NCI-H1436 (cell line): ENCODE measurements around the gene MAP3K3.

Experiments used
- DNase-seq: peaks from one replicate; lab custom pipeline; 2025; lab: John Stamatoyannopoulos, UW

The MAP3K3 gene

GRCh38 chr17:63622574-63623390, 565 bp downstream of the MAP3K3 start:
- peak; percentile 13 for DNase-seq

GRCh38 chr17:63623786-63624530, 1.7 kb downstream of the MAP3K3 start:
- DNase-seq: no peak

- no peak for DNase-seq
Measured at GRCh38 chr17:63624531-63624880, 2.3 kb downstream of the MAP3K3 start.

- DNase-seq: no peak
Measured at GRCh38 chr17:63626551-63627180, 4.4 kb downstream of the MAP3K3 start.

- no peak for DNase-seq
Measured at GRCh38 chr17:63629627-63630026, 7.4 kb downstream of the MAP3K3 start.

GRCh38 chr17:63631062-63631461, 8.8 kb downstream of the MAP3K3 start:
- DNase-seq: no peak

- DNase-seq: no peak
Measured at GRCh38 chr17:63631626-63632025, 9.4 kb downstream of the MAP3K3 start.

- DNase-seq: no peak
Measured at GRCh38 chr17:63633742-63634141, 11.5 kb downstream of the MAP3K3 start.

- DNase-seq: no peak
Measured at GRCh38 chr17:63634163-63634562, 11.9 kb downstream of the MAP3K3 start.

- no peak for DNase-seq
Measured at GRCh38 chr17:63634816-63635215, 12.6 kb downstream of the MAP3K3 start.

- DNase-seq: no peak
Measured at GRCh38 chr17:63635290-63635689, 13.1 kb downstream of the MAP3K3 start.

- DNase-seq: no peak
Measured at GRCh38 chr17:63635787-63636186, 13.6 kb downstream of the MAP3K3 start.

GRCh38 chr17:63639125-63639524, 16.9 kb downstream of the MAP3K3 start:
- no peak for DNase-seq

GRCh38 chr17:63640038-63640437, 17.8 kb downstream of the MAP3K3 start:
- no peak for DNase-seq

GRCh38 chr17:63641692-63642448, 19.7 kb downstream of the MAP3K3 start:
- DNase-seq: no peak

GRCh38 chr17:63644846-63645245, 22.6 kb downstream of the MAP3K3 start:
- DNase-seq: no peak

- no peak for DNase-seq
Measured at GRCh38 chr17:63645775-63646487, 23.7 kb downstream of the MAP3K3 start.

GRCh38 chr17:63646488-63646806, 24.2 kb downstream of the MAP3K3 start:
- DNase-seq: no peak

- no peak for DNase-seq
Measured at GRCh38 chr17:63647065-63647725, 25.0 kb downstream of the MAP3K3 start.

- DNase-seq: no peak
Measured at GRCh38 chr17:63647936-63648335, 25.7 kb downstream of the MAP3K3 start.

GRCh38 chr17:63649813-63650212, 27.6 kb downstream of the MAP3K3 start:
- no peak for DNase-seq
